K562 (cell line): ENCODE measurements around the gene CNTF. TPM values are rescaled to one million over a fixed set of nuclear protein-coding genes. Genes with fewer than 3 reads are reported as not detected.

Experiments
- ARID3A ChIP-seq: IDR thresholded peaks from 2 replicates; pipeline ENCODE4 v1.6.1; 2012; ENCODE audit warnings: low read depth, low read length, improper control_type of control experiment, borderline replicate concordance
- HEY1 ChIP-seq: fragments of 250-450 bp; sonication (Bioruptor Pico); IDR thresholded peaks from 2 replicates; pipeline ENCODE4 v1.5.0; 2020; ENCODE audit warnings: mild to moderate bottlenecking, moderate library complexity, borderline replicate concordance
- PHF20 ChIP-seq: fragments of 450-650 bp; IDR thresholded peaks from 2 replicates; pipeline ENCODE4 v1.6.1; 2018; ENCODE audit not compliant: partially characterized antibody
- POU5F1 ChIP-seq: fragments of 150-350 bp; IDR thresholded peaks from 2 replicates; pipeline ENCODE4 v1.6.1; 2014; ENCODE audit warnings: borderline replicate concordance, low read length, low read depth, mild to moderate bottlenecking; ENCODE audit not compliant: partially characterized antibody
- RBM15 ChIP-seq: fragments of 200-400 bp; formaldehyde crosslinking; IDR thresholded peaks from 2 replicates; pipeline ENCODE4 v1.6.1; 2018; ENCODE audit warnings: mild to moderate bottlenecking, low read length, moderate library complexity; ENCODE audit not compliant: insufficient read depth
- SNIP1 ChIP-seq: fragments of 450-650 bp; IDR thresholded peaks from 2 replicates; pipeline ENCODE4 v1.7.1; 2017; ENCODE audit warnings: low read depth, mild to moderate bottlenecking
- SP2 ChIP-seq: IDR thresholded peaks from 2 replicates; pipeline ENCODE4 v1.6.1; 2011; ENCODE audit warnings: mild to moderate bottlenecking, low read depth, low read length, moderate library complexity; ENCODE audit not compliant: poor library complexity, severe bottlenecking; ENCODE audit errors: extremely low read depth
- TARDBP ChIP-seq: fragments of 450-650 bp; IDR thresholded peaks from 2 replicates; pipeline ENCODE4 v1.6.1; 2016
- TBP ChIP-seq: optimal IDR thresholded peaks from 2 replicates; pipeline ENCODE3; 2011; ENCODE audit warnings: low read depth, low read length, improper control_type of control experiment
- TEAD1 ChIP-seq, 2 experiments: fragments of 450-650 bp in 1 of 2; sonication (generic) in 1 of 2; formaldehyde crosslinking; IDR thresholded peaks; 2 replicates each; pipeline versions ENCODE4 v1.4.0 to v1.8.0; 2020 to 2022; ENCODE audit warnings: mild to moderate bottlenecking in 2 of 2, missing genetic modification reagents in 1 of 2
- TEAD2 ChIP-seq: fragments of 450-650 bp; IDR thresholded peaks from 2 replicates; pipeline ENCODE4 v1.6.1; 2016; ENCODE audit warnings: missing genetic modification characterization, control low read depth, missing compliant biosample characterization
- ZNF263 ChIP-seq: sonication (generic); formaldehyde crosslinking; IDR thresholded peaks from 2 replicates; pipeline ENCODE4 v1.8.0; 2022; ENCODE audit warnings: mild to moderate bottlenecking, missing genetic modification reagents, borderline replicate concordance
- ZNF668 ChIP-seq: fragments of 250-450 bp; sonication (Bioruptor Pico); IDR thresholded peaks from 2 replicates; pipeline ENCODE4 v1.8.0; 2022; ENCODE audit warnings: mild to moderate bottlenecking, inconsistent platforms
- ZNF77 ChIP-seq: fragments of 250-450 bp; sonication (Bioruptor Pico); IDR thresholded peaks from 2 replicates; pipeline ENCODE4 v1.5.0; 2020
- polyA plus RNA-seq, 8 experiments: library from polyadenylated mRNA; depleted of rRNA in 4 of 8; stranded (reverse) in 5 of 8; unstranded in 3 of 8; fragments of >200 nt; fragmentation: Nextera tagmentation in 2 of 8; fragmentation: Illumina TruSeq in 1 of 8; extraction: Ambion mirVana in 2 of 8; extraction: Trizol in 1 of 8; gene quantifications; 2 replicates each; pipeline versions ENCODE4 v1.2.1 to v1.2.3, GENCODE V29; 2011 to 2014; ENCODE audit warnings: inconsistent platforms in 1 of 8, missing spikeins in 1 of 8
- total RNA-seq, 7 experiments: library from RNA; depleted of rRNA in 6 of 7; stranded (reverse); fragments of >200 nt in 6 of 7; fragmentation: Illumina TruSeq in 2 of 7; extraction: Trizol in 2 of 7; gene quantifications; 2 replicates each; pipeline versions ENCODE4 v1.2.1 to v1.2.3, GENCODE V29; 2011 to 2021; ENCODE audit warnings: low replicate concordance in 1 of 7
- TF ChIP-seq, protein P1 (sequence below): fragments of 450-650 bp; IDR thresholded peaks from one replicate; pipeline ENCODE4 v1.6.1; 2018; ENCODE audit warnings: mild to moderate bottlenecking, moderate library complexity; ENCODE audit not compliant: partially characterized antibody
- TF ChIP-seq, protein P2 (sequence below): sonication (generic); formaldehyde crosslinking; IDR thresholded peaks from 2 replicates; pipeline ENCODE4 v1.8.0; 2023; ENCODE audit warnings: mild to moderate bottlenecking, missing genetic modification reagents
- TF ChIP-seq, protein P3 (sequence below): sonication (generic); formaldehyde crosslinking; IDR thresholded peaks from 2 replicates; pipeline ENCODE4 v1.9.0; 2022; ENCODE audit warnings: mild to moderate bottlenecking, missing genetic modification reagents
- TF ChIP-seq, protein P4 (sequence below): sonication (generic); formaldehyde crosslinking; IDR thresholded peaks from 2 replicates; pipeline ENCODE4 v1.9.0; 2022; ENCODE audit warnings: mild to moderate bottlenecking, missing genetic modification reagents
- TF ChIP-seq, protein P5 (sequence below): fragments of 250-450 bp; sonication (Bioruptor Pico); IDR thresholded peaks from 2 replicates; pipeline ENCODE4 v1.8.0; 2021; ENCODE audit warnings: moderate library complexity, mild to moderate bottlenecking, inconsistent platforms
- TF ChIP-seq, protein P6 (sequence below): fragments of 450-650 bp; formaldehyde crosslinking; IDR thresholded peaks from 2 replicates; pipeline ENCODE4 v1.4.0; 2020; ENCODE audit warnings: mild to moderate bottlenecking, moderate library complexity

The CNTF gene
- total and polyA plus RNA-seq, 9 of the 15 experiments (the other 6 are each of a cell fraction or from before 2014, with no cell fraction given) = 0.17 to 5.0 (median 2.3) TPM

GRCh38 chr11:58578635-58579191, 43.8 kb upstream of the CNTF start, which contains the start of gene ZFP91 (continued):
- TF ChIP-seq, protein P1, sequence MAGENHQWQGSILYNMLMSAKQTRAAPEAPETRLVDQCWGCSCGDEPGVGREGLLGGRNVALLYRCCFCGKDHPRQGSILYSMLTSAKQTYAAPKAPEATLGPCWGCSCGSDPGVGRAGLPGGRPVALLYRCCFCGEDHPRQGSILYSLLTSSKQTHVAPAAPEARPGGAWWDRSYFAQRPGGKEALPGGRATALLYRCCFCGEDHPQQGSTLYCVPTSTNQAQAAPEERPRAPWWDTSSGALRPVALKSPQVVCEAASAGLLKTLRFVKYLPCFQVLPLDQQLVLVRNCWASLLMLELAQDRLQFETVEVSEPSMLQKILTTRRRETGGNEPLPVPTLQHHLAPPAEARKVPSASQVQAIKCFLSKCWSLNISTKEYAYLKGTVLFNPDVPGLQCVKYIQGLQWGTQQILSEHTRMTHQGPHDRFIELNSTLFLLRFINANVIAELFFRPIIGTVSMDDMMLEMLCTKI = no peak
- TF ChIP-seq ZNF77 (CRISPR knock-in tag) (no peak), ZNF668 (CRISPR knock-in tag) (no peak), TEAD1 (CRISPR knock-in tag; IDR thresholded peaks at IDR 0.05) (no peak), HEY1 (no peak), POU5F1 (no peak), TBP (peak; percentile 75), ZNF263 (CRISPR knock-in tag) (no peak), TARDBP (no peak), PHF20 (no peak), ARID3A (no peak), RBM15 (no peak), SNIP1 (no peak), TEAD2 (no peak), SP2 (peak; percentile 42)
- TF ChIP-seq, protein P2, sequence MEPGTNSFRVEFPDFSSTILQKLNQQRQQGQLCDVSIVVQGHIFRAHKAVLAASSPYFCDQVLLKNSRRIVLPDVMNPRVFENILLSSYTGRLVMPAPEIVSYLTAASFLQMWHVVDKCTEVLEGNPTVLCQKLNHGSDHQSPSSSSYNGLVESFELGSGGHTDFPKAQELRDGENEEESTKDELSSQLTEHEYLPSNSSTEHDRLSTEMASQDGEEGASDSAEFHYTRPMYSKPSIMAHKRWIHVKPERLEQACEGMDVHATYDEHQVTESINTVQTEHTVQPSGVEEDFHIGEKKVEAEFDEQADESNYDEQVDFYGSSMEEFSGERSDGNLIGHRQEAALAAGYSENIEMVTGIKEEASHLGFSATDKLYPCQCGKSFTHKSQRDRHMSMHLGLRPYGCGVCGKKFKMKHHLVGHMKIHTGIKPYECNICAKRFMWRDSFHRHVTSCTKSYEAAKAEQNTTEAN (CRISPR knock-in tag) = no peak
- TF ChIP-seq, protein P3, sequence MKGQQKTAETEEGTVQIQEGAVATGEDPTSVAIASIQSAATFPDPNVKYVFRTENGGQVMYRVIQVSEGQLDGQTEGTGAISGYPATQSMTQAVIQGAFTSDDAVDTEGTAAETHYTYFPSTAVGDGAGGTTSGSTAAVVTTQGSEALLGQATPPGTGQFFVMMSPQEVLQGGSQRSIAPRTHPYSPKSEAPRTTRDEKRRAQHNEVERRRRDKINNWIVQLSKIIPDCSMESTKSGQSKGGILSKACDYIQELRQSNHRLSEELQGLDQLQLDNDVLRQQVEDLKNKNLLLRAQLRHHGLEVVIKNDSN = no peak
- TF ChIP-seq, protein P4, sequence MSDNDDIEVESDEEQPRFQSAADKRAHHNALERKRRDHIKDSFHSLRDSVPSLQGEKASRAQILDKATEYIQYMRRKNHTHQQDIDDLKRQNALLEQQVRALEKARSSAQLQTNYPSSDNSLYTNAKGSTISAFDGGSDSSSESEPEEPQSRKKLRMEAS (CRISPR knock-in tag) = no peak
- TF ChIP-seq, protein P5, sequence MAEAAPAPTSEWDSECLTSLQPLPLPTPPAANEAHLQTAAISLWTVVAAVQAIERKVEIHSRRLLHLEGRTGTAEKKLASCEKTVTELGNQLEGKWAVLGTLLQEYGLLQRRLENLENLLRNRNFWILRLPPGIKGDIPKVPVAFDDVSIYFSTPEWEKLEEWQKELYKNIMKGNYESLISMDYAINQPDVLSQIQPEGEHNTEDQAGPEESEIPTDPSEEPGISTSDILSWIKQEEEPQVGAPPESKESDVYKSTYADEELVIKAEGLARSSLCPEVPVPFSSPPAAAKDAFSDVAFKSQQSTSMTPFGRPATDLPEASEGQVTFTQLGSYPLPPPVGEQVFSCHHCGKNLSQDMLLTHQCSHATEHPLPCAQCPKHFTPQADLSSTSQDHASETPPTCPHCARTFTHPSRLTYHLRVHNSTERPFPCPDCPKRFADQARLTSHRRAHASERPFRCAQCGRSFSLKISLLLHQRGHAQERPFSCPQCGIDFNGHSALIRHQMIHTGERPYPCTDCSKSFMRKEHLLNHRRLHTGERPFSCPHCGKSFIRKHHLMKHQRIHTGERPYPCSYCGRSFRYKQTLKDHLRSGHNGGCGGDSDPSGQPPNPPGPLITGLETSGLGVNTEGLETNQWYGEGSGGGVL = no peak
- TF ChIP-seq, protein P6, sequence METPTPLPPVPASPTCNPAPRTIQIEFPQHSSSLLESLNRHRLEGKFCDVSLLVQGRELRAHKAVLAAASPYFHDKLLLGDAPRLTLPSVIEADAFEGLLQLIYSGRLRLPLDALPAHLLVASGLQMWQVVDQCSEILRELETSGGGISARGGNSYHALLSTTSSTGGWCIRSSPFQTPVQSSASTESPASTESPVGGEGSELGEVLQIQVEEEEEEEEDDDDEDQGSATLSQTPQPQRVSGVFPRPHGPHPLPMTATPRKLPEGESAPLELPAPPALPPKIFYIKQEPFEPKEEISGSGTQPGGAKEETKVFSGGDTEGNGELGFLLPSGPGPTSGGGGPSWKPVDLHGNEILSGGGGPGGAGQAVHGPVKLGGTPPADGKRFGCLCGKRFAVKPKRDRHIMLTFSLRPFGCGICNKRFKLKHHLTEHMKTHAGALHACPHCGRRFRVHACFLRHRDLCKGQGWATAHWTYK (CRISPR knock-in tag) = peak; percentile 53
